ENCODE results near the gene GLCCI1.
"Not testable (repeated sequence)": the region's sequence is repeated elsewhere in the genome, so short reads cannot be mapped to it uniquely, and the experiment has no call there.

The GLCCI1 gene

DNA sequence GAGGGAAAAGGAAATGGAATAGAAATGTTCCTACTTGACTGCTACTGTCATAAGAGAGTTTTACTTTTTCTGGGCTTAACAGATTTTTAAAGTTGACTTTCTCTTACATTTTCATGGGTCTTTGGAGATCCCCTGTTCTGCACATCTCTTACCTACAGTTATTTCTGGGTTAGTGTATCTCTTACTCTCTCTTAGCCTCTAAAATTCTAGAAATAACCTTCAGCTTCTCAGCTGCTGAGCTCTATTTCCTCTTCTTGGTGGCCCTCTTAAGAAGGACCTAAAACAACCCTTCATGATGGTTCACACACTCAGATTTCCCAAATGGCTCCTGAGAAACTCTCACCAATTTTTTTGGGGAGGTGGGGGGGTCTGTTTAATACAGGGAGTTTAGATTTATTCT is 79.5 kb downstream of the GLCCI1 start:
- H2BK120ac ChIP-seq (ENCODE audit: low read depth, low read length); H4K5ac ChIP-seq (ENCODE audit: low read length); H3K4ac ChIP-seq (ENCODE audit: low read depth, low read length); H3K79me1 ChIP-seq (ENCODE audit: low read length); H3K23ac ChIP-seq (ENCODE audit: low read length); H3K4me2 ChIP-seq (ENCODE audit: low read length); H3K9ac ChIP-seq (ENCODE audit: low read length); H3K56ac ChIP-seq (ENCODE audit: low read length); H3K18ac ChIP-seq (ENCODE audit: low read length); H3K4me3 ChIP-seq (ENCODE audit: low read length); H3K79me2 ChIP-seq (ENCODE audit: control insufficient read depth, insufficient read depth, low read length); H4K8ac ChIP-seq (ENCODE audit: low read depth, low read length); H3K4me1 ChIP-seq (ENCODE audit: control insufficient read depth, low read depth, low read length); H2AK5ac ChIP-seq (ENCODE audit: low read length); H3K36me3 ChIP-seq (ENCODE audit: control insufficient read depth, insufficient read depth, low read length); H2BK15ac ChIP-seq (replicated peaks; ENCODE audit: low read depth); H3K27ac ChIP-seq (ENCODE audit: low read depth, low read length); H2BK5ac ChIP-seq (ENCODE audit: low read length); DNase-seq; H3K27me3 ChIP-seq (ENCODE audit: insufficient read depth, low read length, poor library complexity): not testable (repeated sequence)

DNA sequence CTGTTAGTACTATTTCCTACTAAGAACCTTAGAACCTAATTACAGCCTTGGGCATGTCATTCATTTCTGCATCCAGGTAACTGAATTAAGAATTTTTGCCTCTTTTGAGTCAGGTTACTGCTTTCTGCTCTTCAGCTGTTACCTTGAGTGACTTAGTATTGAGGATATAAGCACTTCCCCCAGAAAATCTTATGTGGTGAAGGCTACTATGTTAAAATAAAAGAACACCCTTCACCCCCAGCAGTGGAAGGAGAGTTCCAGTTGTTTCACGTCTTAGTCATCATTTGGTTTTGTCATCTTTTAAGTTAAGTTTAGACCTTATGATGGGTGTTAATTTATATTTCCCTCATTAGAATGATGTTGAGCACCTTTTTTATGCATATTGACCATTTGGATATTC is 82.8 kb downstream of the GLCCI1 start:
- H3K18ac ChIP-seq (ENCODE audit: low read length), result no peak overlapping the region
- H3K4me3 ChIP-seq (ENCODE audit: low read length), result no peak overlapping the region
- no peak overlapping the region for H3K4me2 ChIP-seq (ENCODE audit: low read length)
- H2AK5ac ChIP-seq (ENCODE audit: low read length), result no peak overlapping the region
- no peaks in the 10 kb centered on the region for H3K4me1 ChIP-seq (ENCODE audit: control insufficient read depth, low read depth, low read length)
- no peak overlapping the region for H3K56ac ChIP-seq (ENCODE audit: low read length)
- no peak overlapping the region for H3K9ac ChIP-seq (ENCODE audit: low read length)
- H3K4ac ChIP-seq (ENCODE audit: low read depth, low read length), result no peak overlapping the region
- no CpG with 5 or more reads among the region's 1 CpG for WGBS (ENCODE audit: extremely low coverage, insufficient coverage, low lambda C conversion rate)
- no peak for DNase-seq
- no peak overlapping the region for H2BK120ac ChIP-seq (ENCODE audit: low read depth, low read length)
- H4K5ac ChIP-seq (ENCODE audit: low read length), result no peak overlapping the region
- no peak overlapping the region for H2BK15ac ChIP-seq (replicated peaks; ENCODE audit: low read depth)
- H3K23ac ChIP-seq (ENCODE audit: low read length), result no peak overlapping the region
- H3K27me3 ChIP-seq (ENCODE audit: insufficient read depth, low read length, poor library complexity), result no peaks in the 10 kb centered on the region
- no peak overlapping the region for H2BK5ac ChIP-seq (ENCODE audit: low read length)
- H4K8ac ChIP-seq (ENCODE audit: low read depth, low read length), result no peak overlapping the region
- H3K79me2 ChIP-seq (ENCODE audit: control insufficient read depth, insufficient read depth, low read length), result no peaks in the 10 kb centered on the region
- no peaks in the 10 kb centered on the region for H3K79me1 ChIP-seq (ENCODE audit: low read length)
- no peak overlapping the region for H3K27ac ChIP-seq (ENCODE audit: low read depth, low read length)
- no peaks in the 10 kb centered on the region for H3K36me3 ChIP-seq (ENCODE audit: control insufficient read depth, insufficient read depth, low read length)

DNA sequence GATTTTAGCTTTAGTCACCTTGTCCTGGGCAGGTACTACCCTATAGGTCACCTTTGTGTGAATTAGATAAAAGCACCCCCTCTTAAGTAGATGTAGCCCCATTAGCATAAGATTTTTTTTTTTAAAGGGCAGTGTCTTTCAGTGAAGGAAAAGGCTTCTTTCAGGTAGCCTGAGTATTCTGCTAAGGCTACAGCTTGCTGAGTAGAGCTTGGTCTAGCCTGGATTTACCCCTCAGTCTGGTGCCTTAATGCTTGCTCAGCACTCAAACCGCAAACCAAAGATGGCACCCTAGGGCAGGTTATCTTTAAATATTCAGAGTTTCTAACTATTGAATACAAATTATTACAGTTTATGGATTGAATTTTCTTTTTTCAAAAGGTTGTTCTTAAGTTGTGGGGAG is 83.4 kb downstream of the GLCCI1 start:
- Histone ChIP-seq H3K4me2 (ENCODE audit: low read length) (no peak overlapping the region), H3K4me1 (ENCODE audit: control insufficient read depth, low read depth, low read length) (no peaks in the 10 kb centered on the region)
- no CpG with 5 or more reads among the region's 1 CpG for WGBS (ENCODE audit: extremely low coverage, insufficient coverage, low lambda C conversion rate)

DNA sequence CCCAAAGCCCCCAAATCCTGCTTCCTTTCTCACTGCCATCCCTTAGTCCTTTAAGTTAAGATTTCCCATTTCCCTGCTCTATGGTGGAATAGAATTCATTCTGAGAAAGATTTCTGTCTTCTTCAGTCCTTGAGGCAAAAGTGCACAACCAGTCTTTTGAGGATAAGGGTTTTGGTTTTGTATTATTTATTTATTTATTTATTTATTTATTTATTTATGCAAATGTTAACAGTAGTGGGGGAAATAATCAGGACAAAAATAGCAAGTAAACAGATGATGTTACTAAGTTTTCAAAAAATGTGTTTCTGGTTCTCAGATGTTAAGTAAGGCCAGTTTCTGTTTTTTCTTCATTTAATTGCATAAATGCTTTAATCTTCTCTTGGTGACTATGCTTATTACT is 84.2 kb downstream of the GLCCI1 start:
- Histone ChIP-seq H3K27ac (ENCODE audit: low read depth, low read length) (no peak overlapping the region), H3K79me1 (ENCODE audit: low read length) (no peaks in the 10 kb centered on the region), H3K4me2 (ENCODE audit: low read length) (no peak overlapping the region), H4K8ac (ENCODE audit: low read depth, low read length) (no peak overlapping the region), H3K9ac (ENCODE audit: low read length) (no peak overlapping the region), H2AK5ac (ENCODE audit: low read length) (no peak overlapping the region), H2BK5ac (ENCODE audit: low read length) (no peak overlapping the region), H3K23ac (ENCODE audit: low read length) (no peak overlapping the region), H3K4ac (ENCODE audit: low read depth, low read length) (no peak overlapping the region), H2BK15ac (replicated peaks; ENCODE audit: low read depth) (no peak overlapping the region), H3K4me1 (ENCODE audit: control insufficient read depth, low read depth, low read length) (no peaks in the 10 kb centered on the region), H4K5ac (ENCODE audit: low read length) (no peak overlapping the region), H3K79me2 (ENCODE audit: control insufficient read depth, insufficient read depth, low read length) (no peaks in the 10 kb centered on the region), H3K36me3 (ENCODE audit: control insufficient read depth, insufficient read depth, low read length) (no peaks in the 10 kb centered on the region), H3K27me3 (ENCODE audit: insufficient read depth, low read length, poor library complexity) (no peaks in the 10 kb centered on the region), H3K56ac (ENCODE audit: low read length) (no peak overlapping the region), H3K18ac (ENCODE audit: low read length) (no peak overlapping the region), H2BK120ac (ENCODE audit: low read depth, low read length) (no peak overlapping the region), H3K4me3 (ENCODE audit: low read length) (no peak overlapping the region)
- no peak for DNase-seq

More for the DNA sequence above, 83.4 kb downstream of the GLCCI1 start:
- Histone ChIP-seq H4K5ac (ENCODE audit: low read length) (no peak overlapping the region), H2BK15ac (replicated peaks; ENCODE audit: low read depth) (no peak overlapping the region), H3K79me2 (ENCODE audit: control insufficient read depth, insufficient read depth, low read length) (no peaks in the 10 kb centered on the region), H3K4me3 (ENCODE audit: low read length) (no peak overlapping the region), H3K79me1 (ENCODE audit: low read length) (no peaks in the 10 kb centered on the region), H4K8ac (ENCODE audit: low read depth, low read length) (no peak overlapping the region), H3K56ac (ENCODE audit: low read length) (no peak overlapping the region), H3K4ac (ENCODE audit: low read depth, low read length) (no peak overlapping the region), H3K27me3 (ENCODE audit: insufficient read depth, low read length, poor library complexity) (no peaks in the 10 kb centered on the region), H3K27ac (ENCODE audit: low read depth, low read length) (no peak overlapping the region), H3K9ac (ENCODE audit: low read length) (no peak overlapping the region), H2AK5ac (ENCODE audit: low read length) (no peak overlapping the region), H3K36me3 (ENCODE audit: control insufficient read depth, insufficient read depth, low read length) (no peaks in the 10 kb centered on the region), H2BK120ac (ENCODE audit: low read depth, low read length) (no peak overlapping the region), H2BK5ac (ENCODE audit: low read length) (no peak overlapping the region), H3K18ac (ENCODE audit: low read length) (no peak overlapping the region), H3K23ac (ENCODE audit: low read length) (no peak overlapping the region)
- no peak for DNase-seq

DNA sequence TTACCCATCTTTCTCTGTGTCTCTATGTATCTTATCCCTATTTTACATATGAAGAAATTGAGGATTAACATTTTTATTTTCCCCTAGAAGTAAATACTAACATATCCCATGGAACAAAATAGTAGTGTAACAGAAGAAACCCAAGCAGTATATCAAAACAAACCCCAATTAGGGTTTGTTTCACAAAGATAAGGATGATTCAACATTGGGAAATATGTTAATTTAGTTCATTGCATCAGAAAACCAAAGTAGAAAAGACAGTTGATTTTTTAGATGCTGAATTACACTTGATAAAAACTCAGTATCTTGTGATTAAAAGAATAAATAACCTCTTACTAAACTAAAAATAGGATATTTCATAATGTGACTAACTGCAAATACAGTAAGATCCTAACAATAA is 87.8 kb downstream of the GLCCI1 start:
- H3K36me3 ChIP-seq (ENCODE audit: control insufficient read depth, insufficient read depth, low read length), result no peaks in the 10 kb centered on the region
- no peak overlapping the region for H3K27ac ChIP-seq (ENCODE audit: low read depth, low read length)
- H3K56ac ChIP-seq (ENCODE audit: low read length), result no peak overlapping the region
- H3K23ac ChIP-seq (ENCODE audit: low read length), result no peak overlapping the region
- H2BK15ac ChIP-seq (replicated peaks; ENCODE audit: low read depth), result no peak overlapping the region
- no peak overlapping the region for H3K4me2 ChIP-seq (ENCODE audit: low read length)
- no peak overlapping the region for H2BK5ac ChIP-seq (ENCODE audit: low read length)
- no peak overlapping the region for H3K4me3 ChIP-seq (ENCODE audit: low read length)
- no peak overlapping the region for H3K9ac ChIP-seq (ENCODE audit: low read length)
- no peak overlapping the region for H4K8ac ChIP-seq (ENCODE audit: low read depth, low read length)
- H3K18ac ChIP-seq (ENCODE audit: low read length), result no peak overlapping the region
- no peak overlapping the region for H4K5ac ChIP-seq (ENCODE audit: low read length)
- no peak overlapping the region for H3K4ac ChIP-seq (ENCODE audit: low read depth, low read length)
- DNase-seq, result no peak
- H2BK120ac ChIP-seq (ENCODE audit: low read depth, low read length), result no peak overlapping the region
- H3K27me3 ChIP-seq (ENCODE audit: insufficient read depth, low read length, poor library complexity), result no peaks in the 10 kb centered on the region
- no peak overlapping the region for H2AK5ac ChIP-seq (ENCODE audit: low read length)
- no peaks in the 10 kb centered on the region for H3K79me1 ChIP-seq (ENCODE audit: low read length)
- H3K4me1 ChIP-seq (ENCODE audit: control insufficient read depth, low read depth, low read length), result no peaks in the 10 kb centered on the region
- H3K79me2 ChIP-seq (ENCODE audit: control insufficient read depth, insufficient read depth, low read length), result no peaks in the 10 kb centered on the region

DNA sequence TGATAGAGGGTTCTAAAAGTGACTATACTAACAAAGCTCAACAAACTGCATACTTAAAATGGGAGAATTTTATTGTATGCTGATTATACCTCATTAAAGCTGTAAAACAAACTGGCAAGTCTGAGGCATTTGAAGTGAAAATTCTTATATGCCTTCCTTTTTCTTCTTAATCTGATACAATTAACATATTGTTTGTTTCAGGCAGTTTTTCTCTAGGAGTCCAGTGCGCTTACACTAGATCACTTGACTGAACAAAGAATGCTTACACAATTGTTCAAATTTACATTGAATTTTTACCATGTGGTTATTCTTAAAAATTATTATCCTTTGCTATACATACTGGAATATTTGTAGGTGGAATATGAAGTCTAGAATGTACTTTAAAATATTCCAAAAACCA is 89.0 kb downstream of the GLCCI1 start:
- WGBS (ENCODE audit: extremely low coverage, insufficient coverage, low lambda C conversion rate), result no CpG with 5 or more reads among the region's 1 CpG
- H2BK120ac ChIP-seq (ENCODE audit: low read depth, low read length), result no peak overlapping the region
- H2BK15ac ChIP-seq (replicated peaks; ENCODE audit: low read depth), result no peak overlapping the region
- H3K36me3 ChIP-seq (ENCODE audit: control insufficient read depth, insufficient read depth, low read length), result no peaks in the 10 kb centered on the region
- no peaks in the 10 kb centered on the region for H3K4me1 ChIP-seq (ENCODE audit: control insufficient read depth, low read depth, low read length)
- H3K9ac ChIP-seq (ENCODE audit: low read length), result no peak overlapping the region
- H3K18ac ChIP-seq (ENCODE audit: low read length), result no peak overlapping the region
- no peak overlapping the region for H3K56ac ChIP-seq (ENCODE audit: low read length)
- no peak overlapping the region for H3K23ac ChIP-seq (ENCODE audit: low read length)
- no peak overlapping the region for H3K4ac ChIP-seq (ENCODE audit: low read depth, low read length)
- H2AK5ac ChIP-seq (ENCODE audit: low read length), result no peak overlapping the region
- H4K8ac ChIP-seq (ENCODE audit: low read depth, low read length), result no peak overlapping the region
- no peak for DNase-seq
- no peak overlapping the region for H2BK5ac ChIP-seq (ENCODE audit: low read length)
- no peak overlapping the region for H3K4me2 ChIP-seq (ENCODE audit: low read length)
- no peaks in the 10 kb centered on the region for H3K79me1 ChIP-seq (ENCODE audit: low read length)
- H4K5ac ChIP-seq (ENCODE audit: low read length), result no peak overlapping the region
- no peaks in the 10 kb centered on the region for H3K27me3 ChIP-seq (ENCODE audit: insufficient read depth, low read length, poor library complexity)
- no peaks in the 10 kb centered on the region for H3K79me2 ChIP-seq (ENCODE audit: control insufficient read depth, insufficient read depth, low read length)
- H3K4me3 ChIP-seq (ENCODE audit: low read length), result no peak overlapping the region
- H3K27ac ChIP-seq (ENCODE audit: low read depth, low read length), result no peak overlapping the region

All from mesendoderm (in vitro differentiated cells).